M059J (cell line): ENCODE data around the gene ZGRF1. TPM values are rescaled to one million over a fixed set of nuclear protein-coding genes. Genes with fewer than 3 reads are reported as not detected.
"Not testable (repeated sequence)": the region's sequence is repeated elsewhere in the genome, so short reads cannot be mapped to it uniquely, and the experiment has no call there.

Experiments
- DNase-seq: peaks from one replicate; pipeline ENCODE4 v3.0.0-alpha.2; 2012; ENCODE audit warnings: low read depth
- total RNA-seq: library from RNA; depleted of rRNA; stranded (reverse); fragments of >200 nt; shearing (Covaris generic); gene quantifications from 2 replicates; pipeline ENCODE4 v1.2.3, GENCODE V29; 2014

Gene ZGRF1
- total RNA-seq, 1 experiment from 2014 or later: 7.1 TPM

- DNase-seq: not testable (repeated sequence)
Measured at GRCh38 chr4:112554271-112554670, 82.4 kb downstream of the ZGRF1 start.

- peak; percentile 49 for DNase-seq
Measured at GRCh38 chr4:112552668-112553067, 84.0 kb downstream of the ZGRF1 start.

GRCh38 chr4:112550728-112551127, 86.0 kb downstream of the ZGRF1 start:
- peak; percentile 3 for DNase-seq

GRCh38 chr4:112546476-112546875, 90.2 kb downstream of the ZGRF1 start:
- DNase-seq: no peak

GRCh38 chr4:112545346-112545745, 91.4 kb downstream of the ZGRF1 start:
- no peak for DNase-seq

- DNase-seq: no peak
Measured at GRCh38 chr4:112540695-112541094, 96.0 kb downstream of the ZGRF1 start.

GRCh38 chr4:112536123-112536522, 100.6 kb downstream of the ZGRF1 start:
- no peak for DNase-seq

GRCh38 chr4:112532267-112532666, 104.4 kb downstream of the ZGRF1 start:
- DNase-seq: peak; percentile 71

GRCh38 chr4:112531146-112531545, 105.6 kb downstream of the ZGRF1 start:
- DNase-seq: peak; percentile 31

- peak; percentile 45 for DNase-seq
Measured at GRCh38 chr4:112526061-112526460, 110.6 kb downstream of the ZGRF1 start.

- no peak for DNase-seq
Measured at GRCh38 chr4:112523764-112524505, 112.8 kb downstream of the ZGRF1 start.

GRCh38 chr4:112523008-112523721, 113.5 kb downstream of the ZGRF1 start:
- DNase-seq: no peak

- DNase-seq: not testable (repeated sequence)
Measured at GRCh38 chr4:112522431-112522830, 114.3 kb downstream of the ZGRF1 start.

GRCh38 chr4:112521123-112522023, 115.3 kb downstream of the ZGRF1 start:
- DNase-seq: no peak

GRCh38 chr4:112520598-112521122, 116.0 kb downstream of the ZGRF1 start:
- no peak for DNase-seq

GRCh38 chr4:112519689-112520597, 116.8 kb downstream of the ZGRF1 start:
- no peak for DNase-seq

- DNase-seq: no peak
Measured at GRCh38 chr4:112518675-112519074, 118.0 kb downstream of the ZGRF1 start.

GRCh38 chr4:112517911-112518310, 118.8 kb downstream of the ZGRF1 start:
- DNase-seq: no peak

GRCh38 chr4:112517067-112517634, 119.6 kb downstream of the ZGRF1 start:
- no peak for DNase-seq

GRCh38 chr4:112516471-112517066, 120.1 kb downstream of the ZGRF1 start:
- peak; percentile 24 for DNase-seq
